ENCODE results near the gene MUCL3. TPM values are rescaled to one million over a fixed set of nuclear protein-coding genes. Genes with fewer than 3 reads are reported as not detected.
"Not testable (repeated sequence)": the region's sequence is repeated elsewhere in the genome, so short reads cannot be mapped to it uniquely, and the experiment has no call there.

Gene MUCL3
- total and polyA plus RNA-seq, 2 donors: 0.02 to 0.05 TPM

- 97% methylated on average over 16 of the region's 16 CpGs for WGBS
- no peak overlapping the region for H3K27ac ChIP-seq (ENCODE audit: low read depth in 1 of 2, low read length in 1 of 2)
- H3K4me1 ChIP-seq (ENCODE audit: control insufficient read depth in 2 of 2, insufficient read depth in 2 of 2, low read length in 2 of 2): peaks cover 0 to 13% of the 10 kb centered on the region in 2 donors
- H3K9me3 ChIP-seq (ENCODE audit: control insufficient read depth in 2 of 2, insufficient read depth in 1 of 2, low read length in 1 of 2): no peaks in the 10 kb centered on the region
- H3K36me3 ChIP-seq (ENCODE audit: control insufficient read depth in 2 of 2, insufficient read depth in 2 of 2, low read length in 1 of 2): peaks cover 50 to 63% of the 10 kb centered on the region in 2 donors
- H3K27me3 ChIP-seq (ENCODE audit: control insufficient read depth in 2 of 2, insufficient read depth in 1 of 2, low read length in 1 of 2): peaks cover 0 to 6% of the 10 kb centered on the region in 2 donors
- no peak overlapping the region for H3K4me3 ChIP-seq (ENCODE audit: low read length in 2 of 2)
- DNase-seq (ENCODE audit: low read depth in 6 of 9, low spot score in 9 of 9): no peak
Observed at GRCh38 chr6:30897882-30898281, 42.9 kb upstream of the MUCL3 start.

GRCh38 chr6:30898750-30899360, 41.9 kb upstream of the MUCL3 start:
- H3K4me1 ChIP-seq (ENCODE audit: control insufficient read depth in 2 of 2, insufficient read depth in 2 of 2, low read length in 2 of 2): peaks cover 0 to 13% of the 10 kb centered on the region in 2 donors
- H3K4me3 ChIP-seq (ENCODE audit: low read length in 2 of 2): no peak overlapping the region
- H3K27me3 ChIP-seq (ENCODE audit: control insufficient read depth in 2 of 2, insufficient read depth in 1 of 2, low read length in 1 of 2): no peaks in the 10 kb centered on the region
- H3K9me3 ChIP-seq (ENCODE audit: control insufficient read depth in 2 of 2, insufficient read depth in 1 of 2, low read length in 1 of 2): no peaks in the 10 kb centered on the region
- 95% methylated on average over 23 of the region's 23 CpGs for WGBS
- no peak overlapping the region for H3K27ac ChIP-seq (ENCODE audit: low read depth in 1 of 2, low read length in 1 of 2)
- no peak for DNase-seq (ENCODE audit: low read depth in 6 of 9, low spot score in 9 of 9)
- H3K36me3 ChIP-seq (ENCODE audit: control insufficient read depth in 2 of 2, insufficient read depth in 2 of 2, low read length in 1 of 2): peaks cover 41 to 56% of the 10 kb centered on the region in 2 donors

DNA sequence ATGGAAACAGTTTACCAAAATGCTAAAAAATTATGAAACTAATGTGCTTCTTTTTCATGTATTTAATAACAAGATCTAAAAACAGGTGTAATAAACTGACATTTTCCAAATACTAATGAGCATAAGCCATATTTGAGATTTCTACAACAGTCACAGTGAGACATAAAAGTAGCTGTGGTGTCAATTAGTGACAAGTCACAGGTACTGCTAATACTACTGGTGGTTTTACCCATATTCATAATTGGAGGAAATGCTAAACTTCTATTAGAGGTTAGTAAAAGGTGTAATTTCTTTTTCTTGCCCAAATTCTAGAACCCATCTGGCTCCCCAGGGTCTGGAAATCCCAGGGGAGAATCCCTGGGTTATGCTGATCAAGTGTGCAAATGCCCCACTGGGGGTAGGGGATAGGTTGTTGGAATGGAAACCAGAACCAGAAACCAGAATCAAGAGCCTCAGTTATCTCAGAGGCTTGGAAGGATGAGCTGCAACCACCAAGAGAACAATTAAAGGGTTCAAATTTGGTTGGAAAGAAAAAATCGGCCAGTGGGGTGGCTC, 39.8 kb upstream of the MUCL3 start:
- Histone ChIP-seq H3K36me3 (ENCODE audit: control insufficient read depth in 2 of 2, insufficient read depth in 2 of 2, low read length in 1 of 2) (peaks cover 25 to 41% of the 10 kb centered on the region in 2 donors), H3K27me3 (ENCODE audit: control insufficient read depth in 2 of 2, insufficient read depth in 1 of 2, low read length in 1 of 2) (no peaks in the 10 kb centered on the region), H3K4me1 (ENCODE audit: control insufficient read depth in 2 of 2, insufficient read depth in 2 of 2, low read length in 2 of 2) (peaks cover 0 to 5% of the 10 kb centered on the region in 2 donors), H3K9me3 (ENCODE audit: control insufficient read depth in 2 of 2, insufficient read depth in 1 of 2, low read length in 1 of 2) (no peaks in the 10 kb centered on the region), H3K27ac (ENCODE audit: low read depth in 1 of 2, low read length in 1 of 2) (no peak overlapping the region), H3K4me3 (ENCODE audit: low read length in 2 of 2) (no peak overlapping the region)
- no peak for DNase-seq (ENCODE audit: low read depth in 6 of 9, low spot score in 9 of 9)
- WGBS: 98% methylated on average over 1 of the region's 1 CpG

DNA sequence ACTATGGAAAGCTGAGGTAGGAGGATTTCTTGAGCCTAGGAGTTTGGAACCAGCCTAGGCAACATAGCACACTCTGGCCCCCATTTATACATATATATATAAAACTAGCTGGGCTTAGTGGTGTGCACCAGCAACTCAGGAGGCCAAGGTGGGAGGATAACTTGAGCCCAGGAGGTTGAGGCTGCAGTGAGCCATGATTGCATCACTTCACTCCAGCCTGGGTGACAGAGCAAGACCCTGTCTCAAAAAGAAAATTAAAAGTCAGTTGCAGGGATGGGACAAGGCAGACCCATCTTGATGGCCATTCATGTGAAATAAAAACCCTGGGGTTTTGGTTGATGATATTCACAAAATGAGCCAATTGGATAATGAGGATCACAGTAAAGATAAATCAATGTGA, 39.3 kb upstream of the MUCL3 start:
- peaks cover 22 to 36% of the 10 kb centered on the region in 2 donors for H3K36me3 ChIP-seq (ENCODE audit: control insufficient read depth in 2 of 2, insufficient read depth in 2 of 2, low read length in 1 of 2)
- DNase-seq (ENCODE audit: low read depth in 6 of 9, low spot score in 9 of 9): no peak
- H3K4me1 ChIP-seq (ENCODE audit: control insufficient read depth in 2 of 2, insufficient read depth in 2 of 2, low read length in 2 of 2): no peaks in the 10 kb centered on the region
- H3K9me3 ChIP-seq (ENCODE audit: control insufficient read depth in 2 of 2, insufficient read depth in 1 of 2, low read length in 1 of 2): no peaks in the 10 kb centered on the region
- no peak overlapping the region for H3K27ac ChIP-seq (ENCODE audit: low read depth in 1 of 2, low read length in 1 of 2)
- H3K4me3 ChIP-seq (ENCODE audit: low read length in 2 of 2): no peak overlapping the region
- H3K27me3 ChIP-seq (ENCODE audit: control insufficient read depth in 2 of 2, insufficient read depth in 1 of 2, low read length in 1 of 2): no peaks in the 10 kb centered on the region

GRCh38 chr6:30902196-30902595, 38.6 kb upstream of the MUCL3 start:
- not testable (repeated sequence) for H3K4me3 ChIP-seq (ENCODE audit: low read length in 2 of 2); H3K27ac ChIP-seq (ENCODE audit: low read depth in 1 of 2, low read length in 1 of 2); DNase-seq (ENCODE audit: low read depth in 6 of 9, low spot score in 9 of 9); H3K9me3 ChIP-seq (ENCODE audit: control insufficient read depth in 2 of 2, insufficient read depth in 1 of 2, low read length in 1 of 2); H3K27me3 ChIP-seq (ENCODE audit: control insufficient read depth in 2 of 2, insufficient read depth in 1 of 2, low read length in 1 of 2); H3K4me1 ChIP-seq (ENCODE audit: control insufficient read depth in 2 of 2, insufficient read depth in 2 of 2, low read length in 2 of 2)
- WGBS: 90% methylated on average over 9 of the region's 9 CpGs
- H3K36me3 ChIP-seq (ENCODE audit: control insufficient read depth in 2 of 2, insufficient read depth in 2 of 2, low read length in 1 of 2): peaks cover 17 to 28% of the 10 kb centered on the region in 2 donors

GRCh38 chr6:30902709-30903108, 38.1 kb upstream of the MUCL3 start:
- Histone ChIP-seq H3K27ac (ENCODE audit: low read depth in 1 of 2, low read length in 1 of 2) (no peak overlapping the region), H3K9me3 (ENCODE audit: control insufficient read depth in 2 of 2, insufficient read depth in 1 of 2, low read length in 1 of 2) (no peaks in the 10 kb centered on the region), H3K27me3 (ENCODE audit: control insufficient read depth in 2 of 2, insufficient read depth in 1 of 2, low read length in 1 of 2) (no peaks in the 10 kb centered on the region), H3K36me3 (ENCODE audit: control insufficient read depth in 2 of 2, insufficient read depth in 2 of 2, low read length in 1 of 2) (peaks cover 13 to 23% of the 10 kb centered on the region in 2 donors), H3K4me1 (ENCODE audit: control insufficient read depth in 2 of 2, insufficient read depth in 2 of 2, low read length in 2 of 2) (peaks cover 0 to 4% of the 10 kb centered on the region in 2 donors), H3K4me3 (ENCODE audit: low read length in 2 of 2) (no peak overlapping the region)
- WGBS: 60% methylated on average over 5 of the region's 5 CpGs
- no peak for DNase-seq (ENCODE audit: low read depth in 6 of 9, low spot score in 9 of 9)

- Histone ChIP-seq H3K27me3 (ENCODE audit: control insufficient read depth in 2 of 2, insufficient read depth in 1 of 2, low read length in 1 of 2) (no peaks in the 10 kb centered on the region), H3K4me1 (ENCODE audit: control insufficient read depth in 2 of 2, insufficient read depth in 2 of 2, low read length in 2 of 2) (peaks cover 0 to 4% of the 10 kb centered on the region in 2 donors), H3K4me3 (ENCODE audit: low read length in 2 of 2) (no peak overlapping the region), H3K9me3 (ENCODE audit: control insufficient read depth in 2 of 2, insufficient read depth in 1 of 2, low read length in 1 of 2) (no peaks in the 10 kb centered on the region), H3K36me3 (ENCODE audit: control insufficient read depth in 2 of 2, insufficient read depth in 2 of 2, low read length in 1 of 2) (peaks cover 8 to 18% of the 10 kb centered on the region in 2 donors), H3K27ac (ENCODE audit: low read depth in 1 of 2, low read length in 1 of 2) (no peak overlapping the region)
- no peak for DNase-seq (ENCODE audit: low read depth in 6 of 9, low spot score in 9 of 9)
- 98% methylated on average over 4 of the region's 4 CpGs for WGBS
Observed at GRCh38 chr6:30903236-30903635, 37.5 kb upstream of the MUCL3 start.

DNA sequence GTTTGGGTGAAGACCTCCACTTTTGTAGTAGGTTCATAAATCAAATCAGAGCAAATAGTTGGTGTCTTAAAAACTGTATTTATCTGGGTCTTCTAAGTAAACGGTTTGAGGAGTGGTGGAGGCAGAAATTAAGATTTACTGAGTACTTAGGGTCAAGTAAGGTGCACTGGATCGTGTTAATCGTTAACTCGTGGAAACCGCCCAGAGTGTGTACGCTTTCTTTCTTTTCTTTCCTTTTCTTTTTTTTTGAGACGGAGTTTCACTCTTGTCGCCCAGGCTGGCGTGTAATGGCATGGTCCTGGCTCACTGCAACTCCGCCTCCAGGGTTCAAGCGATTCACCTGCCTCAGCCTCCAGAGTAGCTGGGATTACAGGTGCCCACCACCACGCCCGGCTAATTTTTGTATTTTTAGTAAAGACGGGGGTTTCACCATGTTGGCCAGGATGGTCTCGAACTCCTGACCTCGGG, 33.4 kb upstream of the MUCL3 start:
- Histone ChIP-seq H3K4me1 (ENCODE audit: control insufficient read depth in 2 of 2, insufficient read depth in 2 of 2, low read length in 2 of 2) (peaks cover 7 to 13% of the 10 kb centered on the region in 2 donors), H3K4me3 (ENCODE audit: low read length in 2 of 2) (peak overlapping the region; percentile 58 to 63), H3K36me3 (ENCODE audit: control insufficient read depth in 2 of 2, insufficient read depth in 2 of 2, low read length in 1 of 2) (peaks cover 22 to 26% of the 10 kb centered on the region in 2 donors), H3K27ac (ENCODE audit: low read depth in 1 of 2, low read length in 1 of 2) (peak overlapping the region in 1 of 2 donors; percentile 31)
- 64% methylated on average over 16 of the region's 16 CpGs for WGBS
- H3K9me3 ChIP-seq (ENCODE audit: control insufficient read depth in 2 of 2, insufficient read depth in 1 of 2, low read length in 1 of 2); DNase-seq (ENCODE audit: low read depth in 6 of 9, low spot score in 9 of 9); H3K27me3 ChIP-seq (ENCODE audit: control insufficient read depth in 2 of 2, insufficient read depth in 1 of 2, low read length in 1 of 2): not testable (repeated sequence)

- DNase-seq (ENCODE audit: low read depth in 6 of 9, low spot score in 9 of 9): peak; percentile 89 to 98 (median 95)
- peaks cover 22 to 26% of the 10 kb centered on the region in 2 donors for H3K36me3 ChIP-seq (ENCODE audit: control insufficient read depth in 2 of 2, insufficient read depth in 2 of 2, low read length in 1 of 2)
- 2% methylated on average over 49 of the region's 49 CpGs for WGBS
- H3K4me3 ChIP-seq (ENCODE audit: low read length in 2 of 2): peak within 1 kb of the TSS; percentile 58 to 63
- H3K27ac ChIP-seq (ENCODE audit: low read depth in 1 of 2, low read length in 1 of 2): peak within 1 kb of the TSS in 1 of 2 donors; percentile 31
- H3K9me3 ChIP-seq (ENCODE audit: control insufficient read depth in 2 of 2, insufficient read depth in 1 of 2, low read length in 1 of 2): no peaks in the 10 kb centered on the region
- no peaks in the 10 kb centered on the region for H3K27me3 ChIP-seq (ENCODE audit: control insufficient read depth in 2 of 2, insufficient read depth in 1 of 2, low read length in 1 of 2)
- peaks cover 7 to 14% of the 10 kb centered on the region in 2 donors for H3K4me1 ChIP-seq (ENCODE audit: control insufficient read depth in 2 of 2, insufficient read depth in 2 of 2, low read length in 2 of 2)
Observed at GRCh38 chr6:30907758-30908591, 32.8 kb upstream of the MUCL3 start, which contains the start of gene GTF2H4. GTF2H4 (plus strand) TSS chr6:30908207.
